SK-N-SH (cell line): ENCODE results near the gene DUSP5. TPM values are rescaled to one million over a fixed set of nuclear protein-coding genes. Genes with fewer than 3 reads are reported as not detected.
"Not testable (repeated sequence)": the region's sequence is repeated elsewhere in the genome, so short reads cannot be mapped to it uniquely, and the experiment has no call there.

Source experiments
- CTCF ChIA-PET: fragments of 300-600, 350-600 bp; formaldehyde crosslinking; extraction: SDS; loops from one replicate; lab custom pipeline; 2021; lab: Yijun Ruan, JAX
- POLR2A ChIA-PET: fragments of 350-600 bp; sonication (Branson Sonifier 250); formaldehyde crosslinking; extraction: SDS; loops from one replicate; lab custom pipeline; 2020; ENCODE audit warnings: antibody characterized with exemption, inconsistent platforms; lab: Yijun Ruan, JAX
- DNase-seq: peaks from one replicate; pipeline ENCODE4 v3.0.0; 2012
- H2AFZ ChIP-seq: fragments of 200-600 bp; sonication (generic); 2 replicates; pipeline ENCODE4 v1.8.1; 2016; ENCODE audit warnings: antibody characterized with exemption, mild to moderate bottlenecking, low read depth
- H3F3A ChIP-seq: fragments of 200-600 bp; sonication (generic); replicated peaks from 2 replicates; pipeline ENCODE3; 2016; ENCODE audit warnings: antibody characterized with exemption, mild to moderate bottlenecking; ENCODE audit not compliant: insufficient read depth
- H3K27ac ChIP-seq, 2 experiments: fragments of 200-500 bp in 1 of 2; fragments of 200-600 bp in 1 of 2; sonication (Bioruptor generic) in 1 of 2; sonication (generic), shearing (Covaris generic) in 1 of 2; 2 replicates each; pipeline versions ENCODE4 v1.5.1 to v1.6.1; 2014 to 2016; ENCODE audit warnings: low read depth in 2 of 2, inconsistent platforms in 1 of 2, low read length in 1 of 2, mild to moderate bottlenecking in 1 of 2, mixed read lengths in 1 of 2
- H3K27me3 ChIP-seq: fragments of 200-600 bp; sonication (generic), shearing (Covaris generic); 2 replicates; pipeline ENCODE4 v1.6.1; 2016; ENCODE audit warnings: mixed run types; ENCODE audit not compliant: insufficient read depth
- H3K36me3 ChIP-seq, 2 experiments: fragments of 200-500 bp in 1 of 2; fragments of 200-600 bp in 1 of 2; sonication (Bioruptor generic) in 1 of 2; sonication (generic) in 1 of 2; replicated peaks in 1 of 2; 2 replicates each; pipeline versions ENCODE3 to v1.5.1; 2014 to 2016; ENCODE audit warnings: low read length in 1 of 2, mild to moderate bottlenecking in 1 of 2; ENCODE audit not compliant: insufficient read depth in 2 of 2, control insufficient read depth in 1 of 2
- H3K4me1 ChIP-seq, 2 experiments: fragments of 200-500 bp in 1 of 2; fragments of 200-600 bp in 1 of 2; sonication (Bioruptor generic) in 1 of 2; sonication (generic), shearing (Covaris generic) in 1 of 2; 2 replicates each; pipeline versions ENCODE4 v1.5.1 to v1.6.1; 2014 to 2016; ENCODE audit warnings: low read depth in 1 of 2, low read length in 1 of 2, mixed run types in 1 of 2; ENCODE audit not compliant: insufficient read depth in 2 of 2, control insufficient read depth in 1 of 2
- H3K4me2 ChIP-seq: fragments of 200-600 bp; sonication (generic), shearing (Covaris generic); 2 replicates; pipeline ENCODE4 v1.6.1; 2017; ENCODE audit warnings: mixed run types
- H3K4me3 ChIP-seq, 2 experiments: fragments of 200-500 bp in 1 of 2; fragments of 200-600 bp in 1 of 2; sonication (Bioruptor generic) in 1 of 2; sonication (generic), shearing (Covaris generic) in 1 of 2; 2 replicates each; pipeline versions ENCODE4 v1.5.1 to v1.8.1; 2014 to 2016; ENCODE audit warnings: low read depth in 2 of 2, inconsistent platforms in 1 of 2, low read length in 1 of 2, mild to moderate bottlenecking in 1 of 2, mixed read lengths in 1 of 2, moderate library complexity in 1 of 2
- H3K79me2 ChIP-seq: fragments of 200-600 bp; sonication (generic); 2 replicates; pipeline ENCODE4 v1.8.1; 2017; ENCODE audit warnings: mild to moderate bottlenecking; ENCODE audit not compliant: insufficient read depth
- H3K9ac ChIP-seq: fragments of 200-600 bp; sonication (generic); 2 replicates; pipeline ENCODE4 v1.6.1; 2017; ENCODE audit warnings: mixed run types
- H3K9me2 ChIP-seq: fragments of 200-600 bp; sonication (generic); 2 replicates; pipeline ENCODE4 v1.6.1; 2017; ENCODE audit warnings: mixed run types
- H3K9me3 ChIP-seq: fragments of 200-600 bp; sonication (generic); 2 replicates; pipeline ENCODE4 v1.6.1; 2017; ENCODE audit warnings: mixed run types, mild to moderate bottlenecking, moderate library complexity
- H4K20me1 ChIP-seq: fragments of 200-600 bp; sonication (generic); 2 replicates; pipeline ENCODE4 v1.6.1; 2017; ENCODE audit warnings: mild to moderate bottlenecking, mixed run types; ENCODE audit not compliant: insufficient read depth
- CHD2 ChIP-seq: fragments of 150-350 bp; IDR thresholded peaks from 2 replicates; pipeline ENCODE4 v1.6.1; 2018; ENCODE audit warnings: low read length; ENCODE audit not compliant: partially characterized antibody
- FOSL2 ChIP-seq: IDR thresholded peaks from 2 replicates; pipeline ENCODE4 v1.4.0; 2012; ENCODE audit warnings: low read depth, mild to moderate bottlenecking, moderate library complexity, borderline replicate concordance
- FOXJ3 ChIP-seq: sonication (generic); formaldehyde crosslinking; IDR thresholded peaks from 2 replicates; pipeline ENCODE4 v1.5.1; 2020; ENCODE audit warnings: mild to moderate bottlenecking, missing genetic modification reagents
- MXI1 ChIP-seq: IDR thresholded peaks from 2 replicates; pipeline ENCODE4 v1.6.1; 2012; ENCODE audit warnings: mild to moderate bottlenecking, low read depth, low read length, improper control_type of control experiment
- NFIC ChIP-seq: IDR thresholded peaks from 2 replicates; pipeline ENCODE4 v1.4.0; 2012; ENCODE audit warnings: borderline replicate concordance
- NRF1 ChIP-seq: IDR thresholded peaks from 2 replicates; pipeline ENCODE4 v1.6.1; 2012; ENCODE audit warnings: low read depth, mild to moderate bottlenecking, low read length
- RAD21 ChIP-seq: IDR thresholded peaks from 2 replicates; pipeline ENCODE4 v1.6.1; 2012; ENCODE audit warnings: mild to moderate bottlenecking, low read length
- RCOR1 ChIP-seq: fragments of 150-350 bp; IDR thresholded peaks from 2 replicates; pipeline ENCODE4 v1.6.1; 2017; ENCODE audit warnings: antibody characterized with exemption, low read length
- RXRA ChIP-seq: IDR thresholded peaks from 2 replicates; pipeline ENCODE4 v1.4.0; 2012; ENCODE audit warnings: low read depth, mild to moderate bottlenecking, borderline replicate concordance
- SMC3 ChIP-seq: IDR thresholded peaks from 2 replicates; pipeline ENCODE4 v1.6.1; 2012; ENCODE audit warnings: low read depth, low read length, improper control_type of control experiment
- TAF1 ChIP-seq: IDR thresholded peaks from 2 replicates; pipeline ENCODE4 v1.6.1; 2012; ENCODE audit warnings: low read depth, mild to moderate bottlenecking, low read length, moderate library complexity, borderline replicate concordance
- TCF12 ChIP-seq: IDR thresholded peaks from 2 replicates; pipeline ENCODE4 v1.4.0; 2012
- USF1 ChIP-seq: IDR thresholded peaks from 2 replicates; pipeline ENCODE4 v1.4.0; 2012; ENCODE audit warnings: low read depth, borderline replicate concordance
- USF2 ChIP-seq: fragments of 150-350 bp; IDR thresholded peaks from 2 replicates; pipeline ENCODE4 v1.6.1; 2017; ENCODE audit warnings: antibody characterized with exemption, low read length, low read depth, borderline replicate concordance
- YY1 ChIP-seq: IDR thresholded peaks from 2 replicates; pipeline ENCODE4 v1.4.0; 2012; ENCODE audit warnings: low read depth, mild to moderate bottlenecking
- ZBTB33 ChIP-seq: IDR thresholded peaks from 2 replicates; pipeline ENCODE4 v1.4.0; 2012; ENCODE audit warnings: low read depth, borderline replicate concordance
- WGBS: methylation state at CpG from one replicate; pipeline ENCODE4 v1.1.6; 2017; ENCODE audit warnings: low lambda C conversion rate; 5-methylcytosine and 5-hydroxymethylcytosine counted together
- polyA plus RNA-seq, 3 experiments: library from polyadenylated mRNA; depleted of rRNA; stranded (reverse); fragments of >200 nt; gene quantifications; 2 replicates each; pipeline ENCODE4 v1.2.3, GENCODE V29; 2012

Gene DUSP5
- polyA plus RNA-seq, 1 of the 3 experiments (the other 2 are of a cell fraction): 52.0 TPM

GRCh38 chr10:110468258-110468657 lies 29.4 kb upstream of the DUSP5 start:
- H3K4me2 ChIP-seq, H3K79me2 ChIP-seq, H3K9me2 ChIP-seq, H3K27ac ChIP-seq, H3K36me3 ChIP-seq, H3K9ac ChIP-seq, H2AFZ ChIP-seq, CTCF ChIA-PET, H4K20me1 ChIP-seq, H3F3A ChIP-seq, H3K9me3 ChIP-seq, H3K27me3 ChIP-seq, H3K4me3 ChIP-seq, DNase-seq, H3K4me1 ChIP-seq, POLR2A ChIA-PET: not testable (repeated sequence)
- 91% methylated on average over 2 of the region's 2 CpGs for WGBS

- H3K9me2 ChIP-seq, POLR2A ChIA-PET: not testable (repeated sequence)
- 88% methylated on average over 9 of the region's 10 CpGs for WGBS
Observed at GRCh38 chr10:110470541-110470940, 27.2 kb upstream of the DUSP5 start.

GRCh38 chr10:110471566-110472139 lies 26.1 kb upstream of the DUSP5 start:
- H4K20me1 ChIP-seq: no peaks in the 10 kb centered on the region
- H3K27ac ChIP-seq: no peak overlapping the region
- DNase-seq: no peak
- POLR2A ChIA-PET: no interaction called here
- H3K79me2 ChIP-seq: no peaks in the 10 kb centered on the region
- H2AFZ ChIP-seq: no peak overlapping the region
- H3K27me3 ChIP-seq: no peaks in the 10 kb centered on the region
- CTCF ChIA-PET: interaction anchor here (0.7 kb wide), 1 partner anchor 685 kb away, joined by 3 read pairs; no protein-coding TSS in a partner anchor
- no peaks in the 10 kb centered on the region for H3K9me2 ChIP-seq
- TF ChIP-seq USF2 (no peak), TCF12 (no peak), NFIC (no peak), YY1 (no peak), FOXJ3 (CRISPR knock-in tag) (no peak), SMC3 (no peak), ZBTB33 (no peak), NRF1 (no peak), RXRA (no peak), FOSL2 (no peak), TAF1 (no peak), USF1 (no peak), CHD2 (no peak), MXI1 (no peak), RCOR1 (no peak), RAD21 (no peak)
- no peaks in the 10 kb centered on the region; a peak in 1 of 4 replicates for H3K4me1 ChIP-seq
- no peak overlapping the region for H3K9ac ChIP-seq
- no peaks in the 10 kb centered on the region for H3K9me3 ChIP-seq
- WGBS: 87% methylated on average over 5 of the region's 5 CpGs
- no peak overlapping the region for H3K4me2 ChIP-seq
- H3K4me3 ChIP-seq: no peak overlapping the region
- no peaks in the 10 kb centered on the region for H3F3A ChIP-seq
- H3K36me3 ChIP-seq: no peaks in the 10 kb centered on the region

More at GRCh38 chr10:110470541-110470940, 27.2 kb upstream of the DUSP5 start:
- H3K9me3 ChIP-seq, DNase-seq, H2AFZ ChIP-seq, H4K20me1 ChIP-seq, H3K36me3 ChIP-seq, H3K4me3 ChIP-seq, H3K4me2 ChIP-seq, CTCF ChIA-PET, H3F3A ChIP-seq, H3K27ac ChIP-seq, H3K4me1 ChIP-seq, H3K27me3 ChIP-seq, H3K9ac ChIP-seq, H3K79me2 ChIP-seq: not testable (repeated sequence)
